A549 treated with DMSO at 1 μM for 4 hours (cell line): Measurements from ENCODE around the gene TMEM43. TPM values are rescaled to one million over a fixed set of nuclear protein-coding genes. Genes with fewer than 3 reads are reported as not detected.

Experiments used
- total RNA-seq: library from RNA; stranded (reverse); fragments of 200-300 nt; extraction: Qiagen RNA extraction; gene quantifications from 5 replicates; pipeline ENCODE4 v1.2.3, GENCODE V29; 2022; ENCODE audit warnings: low read depth

TMEM43 gene
- total RNA-seq: 75.9 to 86.2 TPM (median 82.5 TPM) in 5 replicates

DNA sequence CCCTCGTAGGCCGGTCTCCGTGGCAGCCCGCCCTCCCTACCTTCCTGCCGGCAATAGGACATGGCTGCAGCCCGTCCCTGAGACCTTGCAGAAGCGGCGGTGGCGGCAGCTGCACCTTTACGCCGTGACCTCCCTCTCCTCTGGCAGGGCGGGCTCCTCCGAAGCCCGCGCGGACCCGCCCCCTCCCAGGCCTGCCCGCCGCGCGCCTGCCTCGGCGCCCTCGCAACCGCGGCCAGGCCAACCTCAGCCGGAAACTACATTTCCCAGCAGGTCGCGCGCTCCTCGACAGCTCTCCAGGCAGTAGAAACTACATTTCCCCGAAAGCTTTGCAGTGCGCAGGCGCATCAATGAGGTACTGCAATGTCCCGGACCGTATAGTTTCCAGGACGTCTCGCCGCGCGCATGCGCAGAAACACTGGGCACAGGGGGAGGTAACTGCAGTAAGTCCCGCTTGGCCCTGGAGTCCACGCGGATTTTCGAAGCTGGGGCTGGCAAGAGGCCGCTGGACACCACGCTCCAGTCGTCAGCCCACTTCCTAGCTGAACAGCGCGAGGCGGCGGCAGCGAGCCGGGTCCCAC, at the start of gene TMEM43, which contains the start of gene CHCHD4:
Gene TMEM43, plus strand, starts transcription at position 438 of the 578 bp plus-strand sequence. CDS start 142 bp downstream, outside the sequence.
Gene CHCHD4, minus strand, starts transcription at position 256 of the 578 bp plus-strand sequence. Its CDS starts 194 bp downstream, at position 62.

DNA sequence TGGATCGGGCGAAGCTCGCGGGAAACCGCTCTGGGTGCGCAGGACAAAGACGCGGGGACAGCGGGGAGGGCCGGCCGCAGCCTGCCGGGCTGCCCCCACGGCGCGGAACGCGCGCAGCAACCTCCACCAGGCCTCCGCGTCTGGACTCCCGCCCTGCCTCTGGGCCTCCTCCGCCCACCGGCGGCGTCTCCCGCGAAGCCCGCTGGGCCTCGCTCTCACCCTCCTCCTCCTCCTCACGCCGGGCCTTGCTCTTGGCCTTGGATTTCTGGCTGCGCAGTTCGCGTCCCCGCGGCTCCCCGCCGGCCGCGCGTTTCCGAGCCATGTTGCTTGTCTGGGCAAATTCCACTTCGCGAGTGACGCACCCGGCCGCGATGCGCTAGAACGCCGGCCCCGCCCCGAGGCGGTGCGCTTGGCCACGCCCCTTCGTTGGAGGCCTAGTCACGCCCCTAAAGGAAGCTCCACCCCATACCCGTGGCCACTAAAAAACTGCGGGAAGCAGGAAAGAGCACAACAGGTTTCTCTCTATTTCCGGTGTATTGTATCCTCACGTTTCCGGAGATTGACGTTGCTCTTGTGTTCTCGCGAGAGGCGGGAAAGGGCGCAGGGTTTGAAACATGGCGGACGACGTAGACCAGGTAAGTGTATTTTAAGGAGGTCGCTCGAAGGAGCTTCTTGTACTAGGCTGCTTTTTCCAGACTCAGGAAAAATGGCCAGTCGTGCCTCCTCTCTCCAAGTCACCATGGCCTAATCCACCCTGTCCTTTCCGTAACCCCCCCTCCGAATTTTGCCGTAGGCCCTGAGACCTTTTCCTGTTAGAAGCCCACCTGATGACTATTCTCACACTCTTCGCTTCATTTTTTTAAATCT, 53.6 kb downstream of the TMEM43 start, which contains the start of the genes LSM3 and XPC:
Gene LSM3, plus strand, starts transcription at position 571 of the 867 bp plus-strand sequence. Its CDS starts 44 bp downstream, at position 615.
Gene XPC, minus strand, starts transcription at position 355 of the 867 bp plus-strand sequence. Its CDS starts 33 bp downstream, at position 322.

Other genes with a start within 250 kb of the TMEM43 start
- 0.19 to 0.24 TPM (median 0.22 TPM) in 5 replicates for gene WNT7A, start 245.0 kb upstream of the TMEM43 start, total RNA-seq
- 37.3 to 41.9 TPM (median 40.5 TPM) in 5 replicates for gene CHCHD4, start 182 bp upstream of the TMEM43 start, total RNA-seq
- gene XPC, start 53.5 kb downstream of the TMEM43 start, total RNA-seq: 28.6 to 33.7 TPM (median 33.2 TPM) in 5 replicates
- gene LSM3, start 53.8 kb downstream of the TMEM43 start, total RNA-seq: 19.1 to 24.1 TPM (median 21.4 TPM) in 5 replicates